Activated T-cell treated with anti-CD3 and anti-CD28 coated beads, Interleukin-2, amount 50 U/mL, for 4 hours (primary cell): ENCODE measurements around the gene DYSF. TPM values are rescaled to one million over a fixed set of nuclear protein-coding genes. Genes with fewer than 3 reads are reported as not detected.

ENCODE experiments used
- ATAC-seq, 2 donors: fragments of 200-7000 bp; cut with Tn5 transposase; one replicate each; pipeline ENCODE4 v1.10.0; 2021
- DNase-seq: peaks from one replicate; pipeline ENCODE4 v3.0.0-alpha.2; 2020
- H3K27me3 Mint-ChIP-seq: one replicate; pipeline ENCODE4 v1.8.0; 2021; ENCODE audit warnings: low read depth, mixed read lengths
- H3K36me3 Mint-ChIP-seq: one replicate; pipeline ENCODE4 v1.8.0; 2022; ENCODE audit warnings: mixed read lengths; ENCODE audit not compliant: insufficient read depth
- H3K4me1 Mint-ChIP-seq: one replicate; pipeline ENCODE4 v1.8.0; 2021; ENCODE audit warnings: low read depth, mixed read lengths
- H3K4me3 Mint-ChIP-seq: one replicate; pipeline ENCODE4 v1.8.0; 2021; ENCODE audit warnings: mild to moderate bottlenecking, moderate library complexity, mixed read lengths
- H3K9me3 Mint-ChIP-seq: one replicate; pipeline ENCODE4 v1.8.0; 2021; ENCODE audit warnings: mixed read lengths
- total RNA-seq, 3 donors: library from RNA; stranded (reverse); gene quantifications; one replicate each; pipeline ENCODE4 v1.2.1, GENCODE V29; 2021

DYSF gene
- total RNA-seq, 3 donors from 2014 or later = 0.16 to 0.87 (median 0.25) TPM

- H3K4me1 Mint-ChIP-seq = peaks cover 3% of the 10 kb centered on the region
- ATAC-seq = no peak
- no peak for DNase-seq
- no peaks in the 10 kb centered on the region for H3K36me3 Mint-ChIP-seq
- no peaks in the 10 kb centered on the region for H3K9me3 Mint-ChIP-seq
- H3K4me3 Mint-ChIP-seq = no peak overlapping the region
- peaks cover 7% of the 10 kb centered on the region for H3K27me3 Mint-ChIP-seq
Observed at GRCh38 chr2:71608441-71608840, 155.1 kb downstream of the DYSF start.

- Mint-ChIP-seq H3K27me3 (peaks cover 7% of the 10 kb centered on the region), H3K36me3 (no peaks in the 10 kb centered on the region), H3K4me1 (peaks cover 3% of the 10 kb centered on the region), H3K4me3 (no peak overlapping the region), H3K9me3 (no peaks in the 10 kb centered on the region)
- no peak for ATAC-seq
- no peak for DNase-seq
Observed at GRCh38 chr2:71609029-71609428, 155.7 kb downstream of the DYSF start.

DNA sequence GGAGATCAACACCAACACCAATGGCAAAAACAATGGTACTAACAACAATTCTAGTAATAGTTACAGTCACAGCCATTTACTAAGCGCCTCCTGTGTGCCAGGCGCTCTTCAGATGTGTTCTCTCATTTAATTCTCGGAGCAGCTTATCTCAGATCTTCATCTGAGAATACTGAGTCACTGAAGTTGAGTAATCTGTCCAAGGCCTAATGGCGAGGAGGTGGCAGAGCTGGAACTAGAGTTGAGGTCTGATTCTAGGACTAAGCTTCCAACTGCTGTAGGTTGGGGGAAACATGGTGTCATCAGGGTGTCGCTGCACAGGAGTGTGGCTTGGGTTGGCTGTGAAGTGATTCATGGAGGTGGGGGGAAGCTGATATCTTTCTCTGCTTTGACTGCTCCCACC is 156.1 kb downstream of the DYSF start:
- H3K9me3 Mint-ChIP-seq = no peaks in the 10 kb centered on the region
- no peak overlapping the region for H3K4me3 Mint-ChIP-seq
- H3K36me3 Mint-ChIP-seq = no peaks in the 10 kb centered on the region
- H3K4me1 Mint-ChIP-seq = peaks cover 3% of the 10 kb centered on the region
- peaks cover 5% of the 10 kb centered on the region for H3K27me3 Mint-ChIP-seq
- DNase-seq (no peak), ATAC-seq (no peak)

DNA sequence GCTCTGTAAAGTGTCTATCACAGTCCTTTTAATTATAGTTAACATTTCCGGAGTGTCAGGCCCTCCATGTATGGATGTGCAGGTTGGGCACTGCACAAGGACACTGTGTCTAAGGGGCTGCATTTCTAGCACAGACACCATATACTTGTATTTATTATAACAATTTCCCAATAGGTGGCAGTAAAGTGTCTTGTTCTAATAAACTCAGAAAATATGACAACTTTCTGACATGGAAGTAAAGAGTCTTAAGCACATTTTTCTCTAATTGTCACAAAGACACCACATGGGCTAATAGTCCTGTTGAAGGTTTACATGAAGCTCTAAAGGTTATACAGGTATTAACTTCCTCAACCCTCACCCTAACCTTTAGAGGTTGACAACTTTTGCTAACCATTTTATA is 156.6 kb downstream of the DYSF start:
- no peaks in the 10 kb centered on the region for H3K9me3 Mint-ChIP-seq
- no peak overlapping the region for H3K4me3 Mint-ChIP-seq
- ATAC-seq = no peak
- DNase-seq = no peak
- H3K4me1 Mint-ChIP-seq = no peaks in the 10 kb centered on the region
- peaks cover 7% of the 10 kb centered on the region for H3K27me3 Mint-ChIP-seq
- H3K36me3 Mint-ChIP-seq = no peaks in the 10 kb centered on the region

- Mint-ChIP-seq H3K4me1 (no peaks in the 10 kb centered on the region), H3K27me3 (peaks cover 7% of the 10 kb centered on the region), H3K9me3 (no peaks in the 10 kb centered on the region), H3K36me3 (no peaks in the 10 kb centered on the region), H3K4me3 (no peak overlapping the region)
- no peak for DNase-seq
- no peak for ATAC-seq
Observed at GRCh38 chr2:71610671-71611070, 157.3 kb downstream of the DYSF start.

- Mint-ChIP-seq H3K27me3 (peaks cover 13% of the 10 kb centered on the region), H3K4me3 (no peak overlapping the region), H3K4me1 (no peaks in the 10 kb centered on the region), H3K9me3 (no peaks in the 10 kb centered on the region), H3K36me3 (no peaks in the 10 kb centered on the region)
- no peak for DNase-seq
- ATAC-seq = no peak
Observed at GRCh38 chr2:71611247-71611646, 157.9 kb downstream of the DYSF start.

GRCh38 chr2:71611781-71612527 is 158.6 kb downstream of the DYSF start:
- Mint-ChIP-seq H3K4me1 (no peaks in the 10 kb centered on the region), H3K36me3 (no peaks in the 10 kb centered on the region), H3K9me3 (no peaks in the 10 kb centered on the region), H3K4me3 (no peak overlapping the region), H3K27me3 (peaks cover 13% of the 10 kb centered on the region)
- DNase-seq = no peak
- ATAC-seq = no peak

DNA sequence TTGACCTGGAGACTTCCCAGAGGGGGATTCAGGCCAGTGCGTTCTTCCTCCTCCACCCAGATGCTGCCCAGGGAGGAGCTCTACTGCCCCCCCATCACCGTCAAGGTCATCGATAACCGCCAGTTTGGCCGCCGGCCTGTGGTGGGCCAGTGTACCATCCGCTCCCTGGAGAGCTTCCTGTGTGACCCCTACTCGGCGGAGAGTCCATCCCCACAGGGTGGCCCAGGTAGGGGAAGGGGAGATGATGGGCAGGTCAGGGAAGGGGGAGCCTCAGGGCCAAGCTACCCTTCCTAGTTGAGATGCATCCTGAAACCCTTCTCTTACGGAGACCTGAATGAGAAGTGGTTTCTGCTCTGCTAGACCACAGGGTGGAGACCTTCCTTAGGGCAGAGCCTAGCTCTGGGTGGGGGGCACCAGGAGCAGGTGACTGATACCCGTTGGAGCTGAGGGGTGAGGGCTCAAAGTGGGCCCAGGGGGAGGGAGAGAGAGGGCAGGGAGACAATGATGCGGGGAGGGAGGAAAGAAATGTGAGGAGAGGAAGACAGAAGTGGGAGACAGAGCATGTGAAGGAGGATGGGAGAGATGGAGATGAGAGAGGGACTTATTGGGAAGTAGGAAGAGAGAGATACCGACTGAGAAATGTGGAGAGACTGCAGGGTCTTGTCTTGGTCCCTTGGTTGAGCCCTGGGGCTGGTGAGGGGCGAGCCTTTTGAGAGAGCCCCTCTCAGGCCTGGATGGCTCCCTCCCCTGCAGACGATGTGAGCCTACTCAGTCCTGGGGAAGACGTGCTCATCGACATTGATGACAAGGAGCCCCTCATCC is 159.4 kb downstream of the DYSF start:
- no peak overlapping the region for H3K4me3 Mint-ChIP-seq
- no peaks in the 10 kb centered on the region for H3K36me3 Mint-ChIP-seq
- ATAC-seq (no peak), DNase-seq (no peak)
- peaks cover 13% of the 10 kb centered on the region for H3K27me3 Mint-ChIP-seq
- no peaks in the 10 kb centered on the region for H3K9me3 Mint-ChIP-seq
- no peaks in the 10 kb centered on the region for H3K4me1 Mint-ChIP-seq

DNA sequence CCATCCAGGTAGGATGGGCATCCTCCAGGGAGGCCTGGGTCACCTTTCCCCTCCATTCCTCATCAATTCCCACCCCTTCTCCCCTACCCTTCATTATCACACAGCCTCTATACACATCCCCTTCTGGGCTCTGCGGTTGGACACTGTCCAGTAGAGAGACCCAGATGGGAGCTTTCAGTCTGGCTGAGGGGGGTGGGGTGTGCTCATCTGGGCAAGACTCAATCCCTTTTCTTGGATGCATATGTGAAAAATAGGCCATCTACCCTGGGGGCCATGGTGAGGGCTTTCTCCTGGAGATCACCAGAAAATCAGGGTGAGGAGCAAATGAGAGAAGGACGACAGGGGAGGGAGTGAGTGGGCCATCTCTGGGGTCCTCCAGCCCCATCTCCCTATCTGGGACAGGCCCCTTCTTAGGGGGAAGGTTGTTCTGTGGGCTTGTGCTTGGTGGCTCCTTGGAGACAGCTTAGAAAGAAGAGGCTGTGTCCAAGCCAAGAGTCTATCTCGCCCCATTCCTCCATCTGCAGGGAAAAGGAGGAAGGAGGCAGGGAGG is 160.1 kb downstream of the DYSF start:
- no peaks in the 10 kb centered on the region for H3K36me3 Mint-ChIP-seq
- H3K27me3 Mint-ChIP-seq = peaks cover 13% of the 10 kb centered on the region
- H3K4me3 Mint-ChIP-seq = no peak overlapping the region
- no peaks in the 10 kb centered on the region for H3K9me3 Mint-ChIP-seq
- ATAC-seq (no peak), DNase-seq (no peak)
- H3K4me1 Mint-ChIP-seq = no peaks in the 10 kb centered on the region

GRCh38 chr2:71613953-71614925 is 160.9 kb downstream of the DYSF start:
- Mint-ChIP-seq H3K4me1 (no peaks in the 10 kb centered on the region), H3K4me3 (no peak overlapping the region), H3K36me3 (no peaks in the 10 kb centered on the region), H3K9me3 (no peaks in the 10 kb centered on the region), H3K27me3 (peaks cover 13% of the 10 kb centered on the region)
- no peak for DNase-seq
- no peak for ATAC-seq

DNA sequence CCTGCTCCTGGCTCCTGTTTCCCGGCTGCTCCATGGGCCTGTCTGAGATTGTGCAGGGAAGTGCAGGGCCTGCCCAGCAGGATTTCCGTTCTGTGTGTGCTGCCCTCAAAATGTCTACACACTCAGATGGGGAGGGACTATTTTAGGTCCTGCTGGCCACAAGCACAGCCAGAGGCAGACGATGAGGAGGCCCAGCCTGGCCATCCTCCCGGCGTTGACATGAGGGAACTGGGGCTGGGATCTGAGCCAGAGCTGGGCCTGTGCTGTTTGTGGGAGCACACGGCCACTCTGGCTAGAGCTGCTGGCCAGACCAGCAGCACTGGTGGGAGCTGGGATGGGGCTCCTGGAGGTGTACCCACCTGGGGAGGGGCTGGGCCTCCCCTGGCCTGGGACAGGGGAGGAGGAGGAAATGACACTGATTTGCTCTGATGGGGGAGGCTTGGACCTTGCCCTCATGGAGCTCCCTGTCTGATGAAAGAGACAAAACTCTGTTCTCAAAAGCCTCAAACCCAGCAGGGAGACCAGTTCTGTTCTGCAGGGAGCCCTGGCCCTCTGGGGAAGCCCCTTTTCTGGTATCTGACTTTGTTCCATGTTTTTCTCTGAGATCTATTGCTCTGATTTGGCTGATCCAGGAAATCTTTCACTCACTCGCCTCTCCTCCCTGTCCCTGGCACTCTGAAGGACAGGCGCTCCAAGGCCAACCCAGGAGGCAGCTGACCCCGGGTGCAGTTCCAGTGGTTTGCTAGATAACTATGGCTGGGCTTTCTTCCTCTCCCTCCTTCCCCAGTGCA is 161.8 kb downstream of the DYSF start:
- no peak overlapping the region for H3K4me3 Mint-ChIP-seq
- H3K9me3 Mint-ChIP-seq = no peaks in the 10 kb centered on the region
- H3K4me1 Mint-ChIP-seq = no peaks in the 10 kb centered on the region
- DNase-seq = no peak
- no peak for ATAC-seq
- no peaks in the 10 kb centered on the region for H3K36me3 Mint-ChIP-seq
- H3K27me3 Mint-ChIP-seq = peaks cover 13% of the 10 kb centered on the region

- Mint-ChIP-seq H3K36me3 (no peaks in the 10 kb centered on the region), H3K4me3 (no peak overlapping the region), H3K9me3 (no peaks in the 10 kb centered on the region), H3K4me1 (no peaks in the 10 kb centered on the region), H3K27me3 (peaks cover 13% of the 10 kb centered on the region)
- DNase-seq (no peak), ATAC-seq (no peak)
Observed at GRCh38 chr2:71615767-71616730, 162.7 kb downstream of the DYSF start.
